Stomach smooth muscle (tissue), 2 donors: ENCODE results near the gene DBN1.

Source experiments
- H3K27ac ChIP-seq: one replicate; pipeline ENCODE4 v1.7.0; 2013; ENCODE audit warnings: mild to moderate bottlenecking, low read length, inconsistent platforms
- H3K27me3 ChIP-seq, 2 donors: one replicate each; pipeline ENCODE4 v1.7.0; 2013; ENCODE audit warnings: low read length in 2 of 2; ENCODE audit not compliant: insufficient read depth in 2 of 2, control insufficient read depth in 1 of 2
- H3K36me3 ChIP-seq, 2 donors: one replicate each; pipeline ENCODE4 v1.7.0; 2013; ENCODE audit warnings: low read length in 2 of 2; ENCODE audit not compliant: control insufficient read depth in 2 of 2, insufficient read depth in 2 of 2
- H3K4me1 ChIP-seq: one replicate; pipeline ENCODE4 v1.7.0; 2013; ENCODE audit warnings: low read length; ENCODE audit not compliant: control insufficient read depth, insufficient read depth
- H3K4me3 ChIP-seq, 2 donors: one replicate each; pipeline ENCODE4 v1.7.0; 2013; ENCODE audit warnings: low read length in 2 of 2
- H3K9ac ChIP-seq, 2 donors: one replicate each; pipeline ENCODE4 v1.7.0; 2013; ENCODE audit warnings: low read length in 2 of 2, mild to moderate bottlenecking in 1 of 2
- H3K9me3 ChIP-seq, 2 donors: one replicate each; pipeline ENCODE4 v1.7.0; 2013; ENCODE audit warnings: low read length in 2 of 2; ENCODE audit not compliant: control insufficient read depth in 2 of 2
- donor health status: healthy.
- donor health status: Pancreatic carcinoma.

The DBN1 gene

GRCh38 chr5:177445052-177445916 lies 28.1 kb downstream of the DBN1 start:
- no peak overlapping the region for H3K9ac ChIP-seq

DNA sequence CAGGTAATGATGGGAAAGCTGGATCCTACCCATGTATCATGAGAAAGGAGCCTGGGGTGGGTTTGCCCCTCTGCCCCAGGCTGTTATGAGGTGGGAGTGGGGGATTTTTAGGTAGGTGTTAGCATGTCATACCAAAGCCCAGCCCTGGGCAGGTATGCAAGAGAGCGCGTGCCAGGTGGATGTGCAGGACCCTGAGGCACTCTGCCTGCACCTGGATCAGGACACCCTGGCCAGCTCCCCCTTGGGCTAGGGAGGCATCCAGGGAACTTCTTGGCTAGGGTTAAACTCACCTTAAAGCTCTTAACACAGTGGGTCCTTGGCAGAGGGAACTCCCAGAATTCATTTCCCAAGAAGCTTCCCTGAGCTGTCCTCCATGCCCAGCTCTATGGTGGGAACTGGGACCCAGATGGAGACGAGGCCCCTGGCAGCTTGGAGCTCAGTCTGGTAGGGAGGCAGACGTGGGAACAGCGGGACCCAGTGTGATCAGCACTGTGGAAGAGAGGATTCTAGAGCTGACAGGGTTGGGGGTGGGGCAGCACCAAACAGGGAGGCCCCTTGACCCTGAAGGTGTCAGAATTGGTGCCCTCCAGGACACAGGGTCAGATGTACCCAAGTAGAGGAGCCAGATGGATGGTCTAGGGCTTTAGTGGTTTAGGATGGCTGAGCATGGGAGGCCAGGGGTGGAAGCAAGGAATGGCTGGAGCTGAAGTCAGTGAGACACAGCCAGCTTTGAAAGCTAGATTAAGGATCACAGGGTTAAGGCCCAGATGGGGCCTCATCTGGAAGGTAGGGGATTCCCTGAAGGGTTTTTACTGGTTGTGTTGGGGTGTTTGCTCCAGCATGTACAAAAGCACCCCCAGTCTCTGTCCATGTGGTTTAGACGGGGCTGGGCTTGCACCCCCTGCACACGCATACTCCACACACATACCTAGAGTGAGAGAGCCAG lies 29.1 kb downstream of the DBN1 start:
- H3K27ac ChIP-seq, result no peak overlapping the region
- peaks cover 0 to 2% of the 10 kb centered on the region in 2 donors for H3K36me3 ChIP-seq
- no peaks in the 10 kb centered on the region for H3K9me3 ChIP-seq
- H3K4me1 ChIP-seq, result peaks cover 21% of the 10 kb centered on the region
- H3K9ac ChIP-seq, result no peak overlapping the region
- peaks cover 5 to 16% of the 10 kb centered on the region in 2 donors for H3K27me3 ChIP-seq
- no peak overlapping the region for H3K4me3 ChIP-seq

More at GRCh38 chr5:177445052-177445916, 28.1 kb downstream of the DBN1 start:
- Histone ChIP-seq H3K4me1 (peaks cover 21% of the 10 kb centered on the region), H3K27ac (no peak overlapping the region), H3K4me3 (peak overlapping the region in 1 of 2 donors; percentile 15), H3K9me3 (no peaks in the 10 kb centered on the region), H3K36me3 (no peaks in the 10 kb centered on the region), H3K27me3 (peaks cover 5 to 25% of the 10 kb centered on the region in 2 donors)

DNA sequence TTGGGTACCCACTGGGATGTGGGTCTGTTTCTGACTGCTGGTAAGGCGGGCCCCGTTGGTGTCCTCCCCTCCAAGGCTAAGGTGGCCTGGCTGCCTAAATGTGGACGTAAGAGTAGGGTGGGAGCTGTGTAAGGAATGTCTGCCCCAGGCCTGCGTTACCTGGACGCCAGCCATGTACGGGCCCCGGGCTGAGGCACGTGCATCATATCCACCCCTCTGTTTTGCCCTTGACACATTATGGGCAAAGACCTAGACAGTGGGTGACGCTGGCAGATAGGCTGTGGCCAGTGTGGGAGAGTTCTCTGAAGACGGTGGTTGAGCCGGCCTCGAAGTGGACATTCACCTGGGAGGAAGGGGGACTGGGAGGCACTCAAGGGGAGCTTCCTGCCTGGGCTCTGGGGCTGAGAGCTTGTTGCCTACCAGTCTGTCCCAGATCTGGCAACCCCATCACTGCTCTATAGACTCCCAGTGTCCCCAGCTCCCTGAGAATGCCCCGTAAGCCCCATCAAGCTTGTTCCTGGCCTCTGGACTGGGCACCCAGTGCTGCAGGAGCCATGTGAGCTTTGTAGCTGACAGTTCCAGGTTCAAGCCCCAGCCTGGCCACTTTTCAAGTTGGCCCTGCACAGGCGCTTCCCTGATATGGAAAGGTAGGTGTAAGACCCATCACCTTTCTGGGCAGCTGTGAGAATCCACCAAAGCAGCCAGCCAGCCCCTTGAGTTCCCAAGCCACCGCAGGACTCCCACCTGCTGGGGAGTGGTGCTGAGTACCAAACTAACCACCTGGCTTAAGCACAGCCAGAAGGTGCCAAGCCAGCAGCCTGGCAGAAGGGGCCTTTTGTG lies 30.1 kb downstream of the DBN1 start:
- peaks cover 0 to 5% of the 10 kb centered on the region in 2 donors for H3K36me3 ChIP-seq
- H3K4me1 ChIP-seq, result peaks cover 21% of the 10 kb centered on the region
- peaks cover 3 to 8% of the 10 kb centered on the region in 2 donors for H3K27me3 ChIP-seq
- H3K27ac ChIP-seq, result no peak overlapping the region
- H3K4me3 ChIP-seq, result no peak overlapping the region
- no peak overlapping the region for H3K9ac ChIP-seq
- H3K9me3 ChIP-seq, result no peaks in the 10 kb centered on the region

DNA sequence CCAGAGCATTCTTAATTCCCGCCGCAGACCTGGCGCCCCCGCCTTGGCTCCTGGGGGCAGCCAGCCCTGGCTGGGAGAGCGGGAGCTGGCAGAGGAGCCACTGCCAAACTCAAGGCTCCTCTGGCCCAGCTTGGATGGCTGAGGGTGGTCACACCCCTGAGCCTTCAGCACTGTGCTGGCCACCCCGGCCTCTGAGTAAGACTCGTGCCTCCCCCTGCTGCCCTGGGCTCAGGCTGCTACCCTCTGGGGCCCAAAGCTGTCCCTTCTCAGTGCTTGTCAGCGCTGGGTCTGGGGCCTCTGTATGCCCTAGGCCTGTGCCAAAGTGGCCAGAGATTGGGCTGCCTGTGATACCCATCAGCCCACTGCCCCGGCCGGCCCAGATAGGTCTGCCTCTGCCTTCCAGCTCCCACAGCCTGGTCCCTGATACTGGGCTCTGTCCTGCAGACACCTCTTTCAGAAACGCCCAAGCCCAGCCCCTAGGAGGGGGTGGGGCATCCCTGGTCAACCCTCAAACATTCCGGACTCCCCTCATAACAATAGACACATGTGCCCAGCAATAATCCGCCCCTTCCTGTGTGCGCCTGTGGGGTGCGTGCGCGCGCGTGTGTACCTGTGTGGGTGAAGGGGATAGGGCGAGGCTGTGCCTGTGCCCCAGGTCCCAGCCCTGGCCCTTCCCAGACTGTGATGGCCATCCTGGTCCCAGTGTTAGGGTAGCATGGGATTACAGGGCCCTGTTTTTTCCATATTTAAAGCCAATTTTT lies 31.2 kb downstream of the DBN1 start:
- H3K36me3 ChIP-seq, result peaks cover 0 to 12% of the 10 kb centered on the region in 2 donors
- H3K4me1 ChIP-seq, result peaks cover 12% of the 10 kb centered on the region
- H3K27ac ChIP-seq, result no peak overlapping the region
- H3K9ac ChIP-seq, result no peak overlapping the region
- H3K27me3 ChIP-seq, result no peaks in the 10 kb centered on the region
- H3K9me3 ChIP-seq, result no peaks in the 10 kb centered on the region
- H3K4me3 ChIP-seq, result no peak overlapping the region

DNA sequence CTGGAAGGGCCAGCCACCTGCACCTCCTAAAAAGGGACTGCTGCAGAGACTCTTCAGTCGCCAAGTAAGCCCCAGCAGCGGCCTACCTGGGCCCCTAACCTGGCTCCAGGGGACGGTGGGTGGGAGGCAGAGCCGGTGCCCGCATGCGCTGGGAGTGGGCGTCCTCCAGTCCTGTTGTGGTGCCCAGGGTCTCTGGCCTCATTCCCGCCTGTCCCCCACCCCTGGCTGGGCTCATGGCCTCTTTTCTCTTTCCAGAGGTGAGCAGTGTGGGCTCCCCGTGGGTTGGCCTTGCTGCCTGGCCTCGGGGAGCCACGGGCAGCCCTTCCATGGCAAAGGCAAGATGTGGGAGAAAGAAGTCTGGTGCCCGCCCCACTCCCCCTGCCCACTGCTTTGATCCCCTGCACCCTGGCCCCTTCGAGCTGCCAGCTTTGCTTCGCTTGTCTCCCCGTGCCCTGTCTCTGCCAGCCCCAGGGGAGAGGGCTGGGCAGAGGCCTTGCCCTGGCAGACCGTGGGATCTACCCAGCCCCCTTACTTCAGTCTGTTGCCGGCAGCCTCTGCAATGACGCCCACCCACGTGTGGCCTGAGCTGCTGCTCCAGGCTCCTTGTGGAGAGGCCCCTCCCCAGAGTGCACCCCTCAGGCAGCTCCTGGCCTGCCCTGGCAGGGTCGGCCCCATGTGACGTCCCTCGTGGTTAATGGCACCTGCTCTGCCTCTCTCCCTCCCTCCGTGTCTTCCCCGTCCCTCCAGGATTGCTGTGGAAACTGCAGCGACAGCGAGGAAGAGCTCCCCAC lies 32.2 kb downstream of the DBN1 start:
- Histone ChIP-seq H3K9me3 (no peaks in the 10 kb centered on the region), H3K36me3 (peaks cover 0 to 15% of the 10 kb centered on the region in 2 donors), H3K27me3 (no peaks in the 10 kb centered on the region), H3K4me3 (no peak overlapping the region), H3K27ac (no peak overlapping the region), H3K9ac (no peak overlapping the region), H3K4me1 (peaks cover 4% of the 10 kb centered on the region)

GRCh38 chr5:177440211-177440989 lies 33.0 kb downstream of the DBN1 start:
- no peak overlapping the region for H3K9ac ChIP-seq
- peaks cover 3 to 15% of the 10 kb centered on the region in 2 donors for H3K36me3 ChIP-seq
- H3K27me3 ChIP-seq, result no peaks in the 10 kb centered on the region
- no peaks in the 10 kb centered on the region for H3K9me3 ChIP-seq
- H3K27ac ChIP-seq, result no peak overlapping the region
- no peaks in the 10 kb centered on the region for H3K4me1 ChIP-seq
- H3K4me3 ChIP-seq, result no peak overlapping the region

DNA sequence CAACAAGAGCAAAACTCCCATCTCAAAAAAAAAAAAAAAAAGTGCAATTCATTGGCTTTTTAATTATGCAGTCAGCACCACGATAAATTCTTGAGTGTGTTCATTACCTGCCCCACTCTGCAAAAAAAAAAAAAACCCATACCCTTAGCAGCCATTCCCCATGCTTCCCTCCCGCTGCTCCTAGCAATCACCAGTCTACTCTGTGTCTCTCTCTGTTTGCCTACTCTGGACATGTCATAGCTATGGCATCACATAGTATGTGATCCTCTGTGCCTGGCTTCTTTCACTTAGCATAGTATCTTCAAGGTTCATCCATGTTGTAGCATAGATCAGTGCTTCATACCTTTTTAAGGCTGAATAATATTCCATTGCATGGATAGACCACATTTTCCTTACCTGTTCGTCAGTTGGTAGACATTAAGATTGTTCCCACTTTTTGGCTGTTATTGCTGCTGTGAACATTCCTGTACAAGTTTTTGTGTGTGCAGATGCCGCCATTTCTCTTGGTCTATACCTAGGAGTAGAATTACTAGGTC lies 33.8 kb downstream of the DBN1 start:
- H3K4me3 ChIP-seq, result no peak overlapping the region
- H3K36me3 ChIP-seq, result peaks cover 11 to 18% of the 10 kb centered on the region in 2 donors
- no peak overlapping the region for H3K9ac ChIP-seq
- H3K27me3 ChIP-seq, result no peaks in the 10 kb centered on the region
- no peaks in the 10 kb centered on the region for H3K9me3 ChIP-seq
- no peak overlapping the region for H3K27ac ChIP-seq
- no peaks in the 10 kb centered on the region for H3K4me1 ChIP-seq

- no peak overlapping the region for H3K4me3 ChIP-seq
- H3K4me1 ChIP-seq, result no peaks in the 10 kb centered on the region
- no peak overlapping the region for H3K27ac ChIP-seq
- no peaks in the 10 kb centered on the region for H3K9me3 ChIP-seq
- no peak overlapping the region for H3K9ac ChIP-seq
- no peaks in the 10 kb centered on the region for H3K27me3 ChIP-seq
- peaks cover 18 to 28% of the 10 kb centered on the region in 2 donors for H3K36me3 ChIP-seq
Measured at GRCh38 chr5:177438468-177438867, 35.0 kb downstream of the DBN1 start.
